ENCODE measurements around the gene POLR3G.
A peak's percentile ranks its signal among the peaks of the same experiment; 100 is the strongest.

Gene POLR3G

GRCh38 chr5:90534922-90535321 is 60.3 kb downstream of the POLR3G start:
- no peak overlapping the region for H3K27ac Mint-ChIP-seq
- H3K27me3 Mint-ChIP-seq (ENCODE audit: low read depth), result no peaks in the 10 kb centered on the region
- no peaks in the 10 kb centered on the region for H3K9me3 Mint-ChIP-seq
- TF ChIP-seq, protein P1, sequence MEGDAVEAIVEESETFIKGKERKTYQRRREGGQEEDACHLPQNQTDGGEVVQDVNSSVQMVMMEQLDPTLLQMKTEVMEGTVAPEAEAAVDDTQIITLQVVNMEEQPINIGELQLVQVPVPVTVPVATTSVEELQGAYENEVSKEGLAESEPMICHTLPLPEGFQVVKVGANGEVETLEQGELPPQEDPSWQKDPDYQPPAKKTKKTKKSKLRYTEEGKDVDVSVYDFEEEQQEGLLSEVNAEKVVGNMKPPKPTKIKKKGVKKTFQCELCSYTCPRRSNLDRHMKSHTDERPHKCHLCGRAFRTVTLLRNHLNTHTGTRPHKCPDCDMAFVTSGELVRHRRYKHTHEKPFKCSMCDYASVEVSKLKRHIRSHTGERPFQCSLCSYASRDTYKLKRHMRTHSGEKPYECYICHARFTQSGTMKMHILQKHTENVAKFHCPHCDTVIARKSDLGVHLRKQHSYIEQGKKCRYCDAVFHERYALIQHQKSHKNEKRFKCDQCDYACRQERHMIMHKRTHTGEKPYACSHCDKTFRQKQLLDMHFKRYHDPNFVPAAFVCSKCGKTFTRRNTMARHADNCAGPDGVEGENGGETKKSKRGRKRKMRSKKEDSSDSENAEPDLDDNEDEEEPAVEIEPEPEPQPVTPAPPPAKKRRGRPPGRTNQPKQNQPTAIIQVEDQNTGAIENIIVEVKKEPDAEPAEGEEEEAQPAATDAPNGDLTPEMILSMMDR (IDR thresholded peaks at IDR 0.05; ENCODE audit: unreplicated experiment in 3 of 3), result no peak
- H3K4me3 Mint-ChIP-seq, result no peak overlapping the region
- H3K36me3 Mint-ChIP-seq (ENCODE audit: low read depth), result no peaks in the 10 kb centered on the region
- no peaks in the 10 kb centered on the region for H3K4me1 Mint-ChIP-seq

DNA sequence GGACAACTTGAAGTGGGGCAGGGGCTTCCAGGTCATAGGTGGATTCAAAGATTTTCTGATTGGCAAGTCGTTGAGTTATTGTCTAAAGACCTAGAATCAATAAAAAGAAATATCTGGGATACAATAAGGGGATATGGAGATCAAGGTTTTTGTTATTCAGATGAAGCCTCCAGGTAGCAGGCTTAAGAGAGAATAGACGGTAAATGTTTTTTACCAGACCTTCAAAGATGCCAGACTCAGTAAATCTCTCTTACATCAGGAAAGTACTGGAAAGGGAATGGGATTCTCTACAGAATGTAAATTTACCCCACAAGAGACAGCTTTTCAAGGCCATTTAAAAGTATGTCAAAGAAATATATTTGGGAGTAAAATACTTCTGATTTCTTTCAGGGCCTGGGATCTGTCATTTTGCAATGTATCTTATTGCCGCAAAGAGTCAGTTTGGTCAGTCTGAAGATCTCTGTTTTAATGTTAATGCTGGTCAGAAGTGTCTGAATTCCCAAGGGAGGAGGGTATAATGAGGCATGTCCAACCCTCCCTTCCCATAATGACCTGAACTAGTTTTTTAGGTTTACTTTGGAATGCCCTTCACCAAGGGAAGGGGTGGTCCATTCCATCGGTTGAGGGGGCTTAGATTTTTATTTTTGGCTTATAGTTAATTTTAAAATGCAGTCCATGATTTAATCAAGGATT is 68.3 kb downstream of the POLR3G start:
- TF ChIP-seq, protein P1 (IDR thresholded peaks at IDR 0.05; ENCODE audit: unreplicated experiment in 3 of 3), result no peak

GRCh38 chr5:90545511-90545910 is 70.8 kb downstream of the POLR3G start:
- no peaks in the 10 kb centered on the region for H3K36me3 Mint-ChIP-seq (ENCODE audit: low read depth)
- TF ChIP-seq, protein P1 (IDR thresholded peaks at IDR 0.05; ENCODE audit: unreplicated experiment in 3 of 3), result no peak
- H3K9me3 Mint-ChIP-seq, result no peaks in the 10 kb centered on the region
- peaks cover 4% of the 10 kb centered on the region for H3K4me1 Mint-ChIP-seq
- H3K27me3 Mint-ChIP-seq (ENCODE audit: low read depth), result peaks cover 10% of the 10 kb centered on the region
- H3K4me3 Mint-ChIP-seq, result no peak overlapping the region
- H3K27ac Mint-ChIP-seq, result no peak overlapping the region

More for the DNA sequence above, 68.3 kb downstream of the POLR3G start:
- Mint-ChIP-seq H3K27me3 (ENCODE audit: low read depth) (peaks cover 3% of the 10 kb centered on the region), H3K4me3 (no peak overlapping the region), H3K27ac (no peak overlapping the region), H3K4me1 (peaks cover 2% of the 10 kb centered on the region), H3K9me3 (no peaks in the 10 kb centered on the region), H3K36me3 (ENCODE audit: low read depth) (no peaks in the 10 kb centered on the region)

GRCh38 chr5:90546216-90546837 is 71.7 kb downstream of the POLR3G start:
- H3K27me3 Mint-ChIP-seq (ENCODE audit: low read depth), result peaks cover 10% of the 10 kb centered on the region
- TF ChIP-seq, protein P1 (IDR thresholded peaks at IDR 0.05; ENCODE audit: unreplicated experiment in 3 of 3), result no peak
- H3K36me3 Mint-ChIP-seq (ENCODE audit: low read depth), result no peaks in the 10 kb centered on the region
- no peak overlapping the region for H3K4me3 Mint-ChIP-seq
- peaks cover 4% of the 10 kb centered on the region for H3K4me1 Mint-ChIP-seq
- peak overlapping the region in 1 of 3 experiments; percentile 64 for H3K27ac Mint-ChIP-seq
- H3K9me3 Mint-ChIP-seq, result no peaks in the 10 kb centered on the region

DNA sequence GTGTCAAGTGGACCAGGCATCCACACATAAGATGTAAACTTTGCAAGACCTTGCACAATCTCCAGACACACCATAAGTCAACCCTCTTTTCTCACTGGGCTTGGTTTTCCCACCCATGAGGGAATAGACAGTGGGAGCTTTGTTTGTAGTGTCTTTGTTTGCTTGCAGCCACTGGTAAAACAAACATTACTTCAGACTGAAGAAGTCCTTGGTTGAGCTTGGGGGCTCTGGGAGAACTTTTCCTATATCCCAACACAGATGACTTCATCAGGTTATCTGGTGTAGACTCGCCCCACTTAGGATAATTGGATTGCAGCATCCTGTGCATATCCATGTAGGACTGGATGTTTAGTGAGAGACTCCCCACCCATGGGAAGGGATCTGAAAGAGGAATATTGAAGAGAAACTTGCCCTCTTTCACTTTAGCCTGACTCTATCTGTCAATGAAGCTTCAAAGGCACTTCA is 72.4 kb downstream of the POLR3G start:
- H3K36me3 Mint-ChIP-seq (ENCODE audit: low read depth), result no peaks in the 10 kb centered on the region
- peaks cover 10% of the 10 kb centered on the region for H3K27me3 Mint-ChIP-seq (ENCODE audit: low read depth)
- no peak overlapping the region for H3K4me3 Mint-ChIP-seq
- peak overlapping the region in 1 of 3 experiments; percentile 89 for H3K27ac Mint-ChIP-seq
- TF ChIP-seq, protein P1 (IDR thresholded peaks at IDR 0.05; ENCODE audit: unreplicated experiment in 3 of 3), result no peak
- H3K9me3 Mint-ChIP-seq, result no peaks in the 10 kb centered on the region
- H3K4me1 Mint-ChIP-seq, result peaks cover 4% of the 10 kb centered on the region

Measured in nephron (organoid).